Activated CD8-positive, alpha-beta T cell treated with anti-CD3 and anti-CD28 coated beads, Interleukin-2, amount 10 ng/mL, durations not matched to agents 7 days and 5 days (primary cell): Measurements from ENCODE around the gene CCDC116. TPM values are rescaled to one million over a fixed set of nuclear protein-coding genes. Genes with fewer than 3 reads are reported as not detected.
"Not testable (repeated sequence)": the region's sequence is repeated elsewhere in the genome, so short reads cannot be mapped to it uniquely, and the experiment has no call there.

Experiments
- ATAC-seq: fragments of 150-1000 bp; cut with Tn5 transposase; one replicate; pipeline ENCODE4 v1.10.0; 2021; ENCODE audit warnings: moderate library complexity
- CTCF ChIA-PET: fragments of 350-600 bp; sonication (Branson Sonifier 250); formaldehyde crosslinking; loops from one replicate; lab custom pipeline; 2021; ENCODE audit warnings: antibody characterized with exemption; lab: Charles Lee
- POLR2A ChIA-PET: fragments of 350-600 bp; sonication (Branson Sonifier 250); formaldehyde crosslinking; loops from one replicate; lab custom pipeline; 2021; ENCODE audit warnings: antibody characterized with exemption; lab: Charles Lee
- DNase-seq: peaks from one replicate; pipeline ENCODE4 v3.0.0-alpha.2; 2020
- H3K27ac Mint-ChIP-seq: one replicate; pipeline ENCODE4 v1.8.0; 2021; ENCODE audit warnings: mild to moderate bottlenecking, mixed read lengths
- H3K27me3 Mint-ChIP-seq: one replicate; pipeline ENCODE4 v1.8.0; 2021; ENCODE audit warnings: low read depth, mixed read lengths
- H3K36me3 Mint-ChIP-seq: one replicate; pipeline ENCODE4 v1.8.0; 2021; ENCODE audit warnings: low read depth, mixed read lengths
- H3K4me1 Mint-ChIP-seq: one replicate; pipeline ENCODE4 v1.8.0; 2021; ENCODE audit warnings: low read depth, mixed read lengths
- H3K4me3 Mint-ChIP-seq: one replicate; pipeline ENCODE4 v1.8.0; 2021; ENCODE audit warnings: mild to moderate bottlenecking, mixed read lengths
- H3K9me3 Mint-ChIP-seq: one replicate; pipeline ENCODE4 v1.8.0; 2022; ENCODE audit warnings: mixed read lengths; ENCODE audit not compliant: insufficient read depth
- total RNA-seq, 2 experiments: library from RNA; stranded (reverse); gene quantifications; one replicate each; pipeline ENCODE4 v1.2.3, GENCODE V29; 2021

Gene CCDC116
- total RNA-seq, 2 experiments from 2014 or later: 0.66 to 1.6 TPM

- Mint-ChIP-seq H3K4me3 (no peak overlapping the region), H3K36me3 (peaks cover 52% of the 10 kb centered on the region), H3K4me1 (peaks cover 23% of the 10 kb centered on the region)
These were observed 37.6 kb upstream of the CCDC116 start for GRCh38 chr22:21594865-21595452.

GRCh38 chr22:21596356-21597135 is 36.0 kb upstream of the CCDC116 start:
- ATAC-seq, DNase-seq, H3K27me3 Mint-ChIP-seq, H3K9me3 Mint-ChIP-seq, H3K27ac Mint-ChIP-seq, POLR2A ChIA-PET, H3K4me3 Mint-ChIP-seq: not testable (repeated sequence)
- H3K4me1 Mint-ChIP-seq: peaks cover 18% of the 10 kb centered on the region
- H3K36me3 Mint-ChIP-seq: peaks cover 46% of the 10 kb centered on the region
- CTCF ChIA-PET: interaction anchor here (0.8 kb wide), 1 partner anchor 17 kb away, joined by 3 read pairs; no protein-coding TSS in a partner anchor

More at GRCh38 chr22:21594865-21595452, 37.6 kb upstream of the CCDC116 start:
- CTCF ChIA-PET: no interaction called here
- no peak overlapping the region for H3K27ac Mint-ChIP-seq
- no peak for DNase-seq
- POLR2A ChIA-PET: no interaction called here
- no peaks in the 10 kb centered on the region for H3K9me3 Mint-ChIP-seq
- H3K27me3 Mint-ChIP-seq: no peaks in the 10 kb centered on the region
- ATAC-seq: no peak

DNA sequence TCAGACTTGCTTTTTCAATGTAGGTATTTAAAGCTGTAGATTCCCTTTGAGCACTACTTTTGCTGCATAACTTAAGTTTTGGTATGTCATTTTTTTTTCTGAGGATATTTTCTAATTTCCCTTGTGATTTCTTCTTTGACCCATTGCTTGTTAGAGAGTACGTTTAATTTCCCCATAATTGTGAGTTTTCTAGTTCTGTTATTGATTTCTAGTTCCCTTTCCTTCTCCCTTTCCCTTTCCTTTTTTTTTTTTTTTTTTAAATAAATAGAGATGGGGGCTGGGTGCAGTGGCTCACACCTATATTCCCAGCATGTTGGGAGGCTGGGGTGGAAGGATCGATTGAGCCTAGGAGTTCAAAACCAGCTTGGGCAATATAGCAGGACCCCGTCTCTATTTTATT is 34.3 kb upstream of the CCDC116 start:
- Mint-ChIP-seq H3K27ac (no peak overlapping the region), H3K4me3 (no peak overlapping the region), H3K4me1 (peaks cover 20% of the 10 kb centered on the region), H3K27me3 (no peaks in the 10 kb centered on the region), H3K36me3 (peaks cover 46% of the 10 kb centered on the region), H3K9me3 (no peaks in the 10 kb centered on the region)
- ATAC-seq (no peak), DNase-seq (no peak)
- ChIA-PET POLR2A (no interaction called here), CTCF (interaction anchor here (1.1 to 1.2 kb wide), 2 partner anchors 13 to 45 kb away, joined by 3 to 7 read pairs; no protein-coding TSS in a partner anchor)

- H3K36me3 Mint-ChIP-seq: peaks cover 36% of the 10 kb centered on the region
- no peaks in the 10 kb centered on the region for H3K9me3 Mint-ChIP-seq
- no peak overlapping the region for H3K27ac Mint-ChIP-seq
- no peak for DNase-seq
- peaks cover 20% of the 10 kb centered on the region for H3K4me1 Mint-ChIP-seq
- H3K27me3 Mint-ChIP-seq: no peaks in the 10 kb centered on the region
- no peak for ATAC-seq
- ChIA-PET CTCF (interaction anchor here (1.1 kb wide), 1 partner anchor 14 kb away, joined by 3 read pairs; no protein-coding TSS in a partner anchor), POLR2A (interaction anchor here (1.0 kb wide), 1 partner anchor 11 kb away, joined by 3 read pairs; no protein-coding TSS in a partner anchor)
- no peak overlapping the region for H3K4me3 Mint-ChIP-seq
These were observed 33.3 kb upstream of the CCDC116 start for GRCh38 chr22:21599053-21599893.

GRCh38 chr22:21602579-21602978 is 30.0 kb upstream of the CCDC116 start:
- Mint-ChIP-seq H3K4me1 (peaks cover 30% of the 10 kb centered on the region), H3K4me3 (no peak overlapping the region), H3K27me3 (no peaks in the 10 kb centered on the region), H3K36me3 (peaks cover 21% of the 10 kb centered on the region), H3K27ac (no peak overlapping the region), H3K9me3 (no peaks in the 10 kb centered on the region)
- ChIA-PET CTCF (interaction anchor here (0.9 kb wide), 1 partner anchor 27 kb away, joined by 3 read pairs; the partner anchor contains the start of gene YDJC), POLR2A (no interaction called here)
- DNase-seq: no peak
- no peak for ATAC-seq

DNA sequence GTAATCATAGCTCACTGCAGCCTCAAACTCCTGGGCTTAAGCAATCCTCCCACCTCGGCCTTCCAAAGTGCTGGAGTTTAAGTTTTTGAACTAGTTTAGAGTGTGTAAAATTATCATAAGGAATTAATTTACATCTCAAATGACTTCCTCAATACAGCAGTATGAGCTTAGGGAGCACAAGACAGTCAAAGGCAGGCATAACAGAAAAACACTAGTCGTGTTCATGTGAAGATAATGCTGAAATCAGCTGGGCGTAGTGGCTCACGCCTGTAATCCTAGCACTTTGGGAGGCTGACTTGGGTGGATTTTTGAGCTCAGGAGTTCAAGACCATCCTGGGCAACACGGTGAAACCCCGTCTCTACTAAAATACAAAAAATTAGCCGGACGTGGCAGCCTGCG is 28.6 kb upstream of the CCDC116 start:
- Mint-ChIP-seq H3K27me3 (no peaks in the 10 kb centered on the region), H3K4me1 (peaks cover 24% of the 10 kb centered on the region), H3K4me3 (no peak overlapping the region), H3K27ac (no peak overlapping the region), H3K9me3 (no peaks in the 10 kb centered on the region), H3K36me3 (peaks cover 19% of the 10 kb centered on the region)
- DNase-seq (no peak), ATAC-seq (no peak)
- ChIA-PET POLR2A (interaction anchor here (0.9 kb wide), 1 partner anchor 39 kb away, joined by 3 read pairs; no protein-coding TSS in a partner anchor), CTCF (interaction anchor here (1.2 kb wide), 1 partner anchor 12 kb away, joined by 3 read pairs; no protein-coding TSS in a partner anchor)

- peaks cover 16% of the 10 kb centered on the region for H3K4me1 Mint-ChIP-seq
- ChIA-PET POLR2A (interaction anchor here (0.6 kb wide), 2 partner anchors 21 to 204 kb away, joined by 3 read pairs; no protein-coding TSS in a partner anchor), CTCF (interaction anchor here (1.6 kb wide), 1 partner anchor 23 kb away, joined by 4 read pairs; no protein-coding TSS in a partner anchor)
- no peak for ATAC-seq
- H3K9me3 Mint-ChIP-seq: no peaks in the 10 kb centered on the region
- peaks cover 16% of the 10 kb centered on the region for H3K36me3 Mint-ChIP-seq
- no peaks in the 10 kb centered on the region for H3K27me3 Mint-ChIP-seq
- no peak for DNase-seq
- no peak overlapping the region for H3K27ac Mint-ChIP-seq
- no peak overlapping the region for H3K4me3 Mint-ChIP-seq
These were observed 26.5 kb upstream of the CCDC116 start for GRCh38 chr22:21605887-21606564.

DNA sequence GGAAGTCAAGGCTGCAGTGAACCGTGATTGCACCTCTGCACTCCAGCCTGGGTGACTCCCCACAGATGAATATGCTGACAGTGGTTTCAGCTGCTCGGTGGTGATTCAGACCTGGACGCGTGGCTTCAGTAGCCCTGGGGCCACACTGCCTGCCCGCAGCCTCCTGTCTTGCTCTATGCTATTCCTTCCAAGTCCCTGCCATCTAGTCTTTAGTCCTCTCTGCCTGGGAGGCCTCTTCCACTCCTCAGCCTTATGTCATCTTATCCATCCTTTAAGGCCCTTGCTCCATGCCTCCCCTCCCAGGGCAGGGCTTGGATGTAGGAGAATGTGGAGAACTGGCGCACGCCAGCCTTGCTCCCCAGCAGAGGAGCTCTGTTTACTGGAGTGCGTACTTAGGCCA is 25.8 kb upstream of the CCDC116 start:
- peaks cover 24% of the 10 kb centered on the region for H3K36me3 Mint-ChIP-seq
- peaks cover 19% of the 10 kb centered on the region for H3K4me1 Mint-ChIP-seq
- no peak overlapping the region for H3K27ac Mint-ChIP-seq
- DNase-seq (no peak), ATAC-seq (no peak)
- POLR2A ChIA-PET: interaction anchor here (1.1 kb wide), 1 partner anchor 38 kb away, joined by 3 read pairs; no protein-coding TSS in a partner anchor
- CTCF ChIA-PET: interaction anchor here (1.6 kb wide), 1 partner anchor 22 kb away, joined by 4 read pairs; no protein-coding TSS in a partner anchor
- no peak overlapping the region for H3K4me3 Mint-ChIP-seq
- no peaks in the 10 kb centered on the region for H3K27me3 Mint-ChIP-seq
- no peaks in the 10 kb centered on the region for H3K9me3 Mint-ChIP-seq

DNA sequence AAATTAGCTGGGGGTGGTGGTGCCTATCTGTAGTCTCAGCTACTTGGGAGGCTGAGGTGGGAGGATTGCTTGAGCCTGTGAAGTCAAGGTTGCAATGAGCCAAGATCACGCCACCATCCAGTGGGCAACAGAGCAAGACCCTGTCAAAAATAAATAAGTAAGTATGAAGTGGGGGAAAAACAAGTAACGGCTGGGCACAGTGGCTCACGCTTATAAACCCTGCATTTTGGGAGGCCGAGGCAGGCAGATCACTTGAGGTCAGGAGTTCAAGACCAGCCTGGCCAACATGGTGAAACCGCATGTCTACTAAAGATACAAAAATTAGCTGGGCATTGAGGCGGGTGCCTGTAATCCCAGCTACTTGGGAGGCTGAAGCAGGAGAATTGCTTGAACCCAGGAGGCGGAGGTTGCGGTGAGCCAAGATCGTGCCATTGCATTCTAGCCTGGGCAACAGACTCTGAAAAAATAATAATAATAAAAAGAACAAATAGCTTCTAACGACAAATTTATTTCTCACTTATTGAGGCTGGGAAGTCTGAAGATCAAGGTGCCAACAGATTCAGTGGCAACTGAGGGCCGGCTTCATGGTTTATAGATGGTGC is 22.9 kb upstream of the CCDC116 start:
- CTCF ChIA-PET: interaction anchor here (0.7 to 1.2 kb wide), 2 partner anchors 20 to 34 kb away, joined by 3 to 4 read pairs; no protein-coding TSS in a partner anchor
- H3K36me3 Mint-ChIP-seq: peaks cover 37% of the 10 kb centered on the region
- H3K27ac Mint-ChIP-seq, DNase-seq, POLR2A ChIA-PET, ATAC-seq, H3K9me3 Mint-ChIP-seq, H3K4me3 Mint-ChIP-seq, H3K27me3 Mint-ChIP-seq: not testable (repeated sequence)
- peaks cover 14% of the 10 kb centered on the region for H3K4me1 Mint-ChIP-seq

DNA sequence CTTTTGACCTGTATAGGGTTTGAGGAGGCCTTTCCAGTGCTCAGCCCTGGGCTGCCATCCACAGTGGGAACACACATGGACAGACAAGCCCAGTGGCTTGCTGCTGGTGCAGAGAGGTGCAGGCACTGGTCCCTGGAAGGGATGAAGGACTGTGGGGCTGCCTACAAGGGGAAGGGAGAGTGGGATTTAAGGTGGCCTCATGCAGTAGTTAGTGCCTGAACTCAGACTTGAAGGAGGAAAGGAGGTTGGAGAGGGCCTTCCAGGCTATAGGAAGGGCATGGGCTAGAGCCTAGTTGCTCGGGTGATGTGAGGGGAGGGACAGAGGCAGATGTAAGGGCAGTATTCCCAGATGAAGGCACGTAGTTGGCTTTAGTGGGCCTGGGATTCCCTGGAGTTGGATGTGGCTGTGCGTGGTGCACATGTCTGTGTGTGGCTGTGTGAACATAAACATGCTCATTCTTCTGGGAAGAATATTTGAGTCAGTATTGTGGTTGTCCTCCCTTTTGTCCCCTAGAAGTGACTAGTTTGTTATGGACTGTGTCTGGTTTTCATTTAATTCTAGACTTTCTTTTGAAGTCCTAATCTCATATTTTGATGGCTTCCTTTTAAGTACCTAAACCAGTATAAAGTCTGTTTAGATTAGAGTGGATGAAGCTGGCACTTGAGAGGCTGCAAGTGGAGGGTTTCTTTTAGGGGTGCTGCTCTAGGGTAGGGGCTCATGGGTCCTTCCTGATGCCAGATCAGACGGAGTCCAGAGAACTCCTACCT is 21.2 kb upstream of the CCDC116 start:
- ChIA-PET POLR2A (interaction anchor here (2.5 kb wide), 1 partner anchor 17 kb away, joined by 10 read pairs; no protein-coding TSS in a partner anchor), CTCF (interaction anchor here (2.1 kb wide), 1 partner anchor 18 kb away, joined by 7 read pairs; no protein-coding TSS in a partner anchor)
- no peak for ATAC-seq
- Mint-ChIP-seq H3K9me3 (no peaks in the 10 kb centered on the region), H3K4me1 (peaks cover 11% of the 10 kb centered on the region), H3K27me3 (no peaks in the 10 kb centered on the region), H3K36me3 (peaks cover 43% of the 10 kb centered on the region), H3K4me3 (no peak overlapping the region), H3K27ac (peak overlapping the region; percentile 49)
- DNase-seq: no peak
